ENCODE data around the gene OR6A2. TPM values are rescaled to one million over a fixed set of nuclear protein-coding genes. Genes with fewer than 3 reads are reported as not detected.

OR6A2 gene
- total and polyA plus RNA-seq, 2 of the 8 experiments (the other 6 are each of a cell fraction or from before 2014, with no cell fraction given), result 0.14 to 0.20 TPM

- no peaks in the 10 kb centered on the region for H3K36me3 ChIP-seq (ENCODE audit: control insufficient read depth in 2 of 4, insufficient read depth in 4 of 4, low read length in 3 of 4)
- no peak overlapping the region for H4K5ac ChIP-seq (ENCODE audit: insufficient read length, low read depth, low read length)
- no peaks in the 10 kb centered on the region for H3K79me1 ChIP-seq (ENCODE audit: low read depth, low read length)
- DNase-seq (ENCODE audit: low read depth in 1 of 2, low spot score in 2 of 2), result no peak
- H4K91ac ChIP-seq (replicated peaks; ENCODE audit: insufficient read length, low read length), result no peak overlapping the region
- H3K4me3 ChIP-seq (ENCODE audit: extremely low read depth in 1 of 4, insufficient read depth in 2 of 4, low read depth in 3 of 4, low read length in 4 of 4), result no peak overlapping the region
- H4K8ac ChIP-seq (ENCODE audit: extremely low read depth, insufficient read depth, low read length), result no peak overlapping the region
- no peak overlapping the region for H2BK5ac ChIP-seq (ENCODE audit: low read depth, low read length)
- H3K18ac ChIP-seq (ENCODE audit: extremely low read depth, low read length), result no peak overlapping the region
- no peak overlapping the region for H3K9ac ChIP-seq (replicated peaks in 1 of 4; ENCODE audit: extremely low read depth in 1 of 4, low read depth in 3 of 4, low read length in 3 of 4)
- no peak overlapping the region for H2AK5ac ChIP-seq (ENCODE audit: low read depth, low read length)
- H4K20me1 ChIP-seq (replicated peaks in 1 of 2; ENCODE audit: control insufficient read depth in 1 of 2, insufficient read depth in 2 of 2, low read length in 2 of 2), result no peaks in the 10 kb centered on the region
- ChIA-PET POLR2A (ENCODE audit: partially characterized antibody) (no interaction called here), CTCF (ENCODE audit: partially characterized antibody) (interaction anchor here (1.5 to 1.6 kb wide), 2 partner anchors 23 to 41 kb away, joined by 4 to 5 read pairs; no protein-coding TSS in a partner anchor)
- H3K79me2 ChIP-seq (ENCODE audit: control insufficient read depth in 1 of 2, insufficient read depth in 2 of 2, low read length in 2 of 2), result no peaks in the 10 kb centered on the region
- H2BK15ac ChIP-seq (ENCODE audit: low read length), result no peak overlapping the region
- no peaks in the 10 kb centered on the region for H3K9me3 ChIP-seq (ENCODE audit: insufficient read depth in 2 of 2, low read depth in 1 of 2, low read length in 1 of 2)
- no peaks in the 10 kb centered on the region for H3K23me2 ChIP-seq (ENCODE audit: low read depth, low read length)
- H2BK12ac ChIP-seq (ENCODE audit: low read depth, low read length), result no peak overlapping the region
- H3K4me2 ChIP-seq (ENCODE audit: insufficient read depth in 1 of 2, low read depth in 2 of 2, low read length in 2 of 2), result no peak overlapping the region
- no peak overlapping the region for H3K56ac ChIP-seq (replicated peaks; ENCODE audit: insufficient read length, low read depth, low read length)
- no peaks in the 10 kb centered on the region for H3K27me3 ChIP-seq (replicated peaks in 1 of 4; ENCODE audit: control insufficient read depth in 3 of 4, extremely low read depth in 1 of 4, insufficient read depth in 3 of 4, low read length in 3 of 4)
- H3K27ac ChIP-seq (ENCODE audit: low read depth, low read length), result no peak overlapping the region
- no peak overlapping the region for H2BK120ac ChIP-seq (replicated peaks; ENCODE audit: low read depth, low read length)
- H3K4ac ChIP-seq (replicated peaks; ENCODE audit: insufficient read length, low read depth, low read length), result no peak overlapping the region
- no peak overlapping the region for H3K14ac ChIP-seq (ENCODE audit: insufficient read length)
- H3K4me1 ChIP-seq (replicated peaks in 1 of 4; ENCODE audit: control insufficient read depth in 3 of 4, insufficient read depth in 4 of 4, low read length in 3 of 4), result no peaks in the 10 kb centered on the region
- no peak overlapping the region for H2BK20ac ChIP-seq (ENCODE audit: low read length)
- no peak overlapping the region for H2AFZ ChIP-seq (ENCODE audit: low read length)
- FAIRE-seq, result no peak
- no peak overlapping the region for H3K23ac ChIP-seq (ENCODE audit: insufficient read length)
- no peak for TF ChIP-seq NRF1 (IDR thresholded peaks at IDR 0.05; ENCODE audit: low read depth, low read length)
- no peak for TF ChIP-seq BCL11A (IDR thresholded peaks at IDR 0.05; ENCODE audit: low read depth in 2 of 2, low read length in 2 of 2)
- no peak for TF ChIP-seq SAP30 (IDR thresholded peaks at IDR 0.05; ENCODE audit: insufficient read depth, insufficient replicate concordance, low read length)
- no peak for TF ChIP-seq SUZ12 (IDR thresholded peaks at IDR 0.05; ENCODE audit: low read length)
- TF ChIP-seq CBX5 (IDR thresholded peaks at IDR 0.05; ENCODE audit: low read depth, low read length), result no peak
- TF ChIP-seq USF2 (IDR thresholded peaks at IDR 0.05; ENCODE audit: low read length), result no peak
- no peak for TF ChIP-seq EGR1 (IDR thresholded peaks at IDR 0.05; ENCODE audit: borderline replicate concordance, low read depth, low read length)
- no peak for TF ChIP-seq CBX8 (IDR thresholded peaks at IDR 0.05; ENCODE audit: borderline replicate concordance, low read depth, low read length)
- TF ChIP-seq HDAC6 (IDR thresholded peaks at IDR 0.05; ENCODE audit: low read depth, low read length), result no peak
- no peak for TF ChIP-seq CHD1 (IDR thresholded peaks at IDR 0.05; ENCODE audit: low read depth, low read length)
- no peak for TF ChIP-seq CTBP2 (IDR thresholded peaks at IDR 0.05; ENCODE audit: borderline replicate concordance, insufficient read depth, insufficient read length, low read length)
- no peak for TF ChIP-seq HDAC2 (IDR thresholded peaks at IDR 0.05; ENCODE audit: borderline replicate concordance in 1 of 2, low read depth in 2 of 2, low read length in 2 of 2)
- no peak for TF ChIP-seq GTF2F1 (IDR thresholded peaks at IDR 0.05; ENCODE audit: borderline replicate concordance, low read depth, low read length)
- TF ChIP-seq KDM5A (IDR thresholded peaks at IDR 0.05; ENCODE audit: low read length), result no peak
- no peak for TF ChIP-seq POLR2A (IDR thresholded peaks at IDR 0.05; ENCODE audit: control extremely low read depth in 1 of 2, low read depth in 2 of 2, low read length in 2 of 2)
Measured at GRCh38 chr11:6778518-6778917, 21.0 kb downstream of the OR6A2 start.

Data from H1 (cell line).